Measurements from ENCODE around the gene KLKB1. TPM values are rescaled to one million over a fixed set of nuclear protein-coding genes. Genes with fewer than 3 reads are reported as not detected.

The KLKB1 gene
- total RNA-seq, 1 experiment from 2014 or later, result 0.10 TPM

- TF ChIP-seq REST (IDR thresholded peaks at IDR 0.05; ENCODE audit: low read depth), result no peak
Observed at GRCh38 chr4:186221624-186222023, 5.7 kb upstream of the KLKB1 start (continued).

GRCh38 chr4:186225848-186226247, 1.5 kb upstream of the KLKB1 start:
- Histone ChIP-seq H3K9me2 (ENCODE audit: insufficient read depth) (peaks cover 4% of the 10 kb centered on the region; the same call in 1 of the 2 replicates), H3K9me3 (ENCODE audit: control insufficient read depth in 1 of 2, insufficient read depth in 1 of 2, low read depth in 1 of 2, low read length in 2 of 2) (peaks cover 0 to 4% of the 10 kb centered on the region in 2 experiments; a peak in 1 of 4 replicates), H3K27ac (ENCODE audit: low read depth, low read length) (no peak overlapping the region), H4K20me1 (ENCODE audit: insufficient read depth) (no peaks in the 10 kb centered on the region), H3K79me2 (ENCODE audit: insufficient read depth, low read length) (no peaks in the 10 kb centered on the region), H3K4me3 (replicated peaks in 1 of 2; ENCODE audit: low read depth in 1 of 2, low read length in 2 of 2) (no peak overlapping the region), H3K4me1 (ENCODE audit: control insufficient read depth in 1 of 2, insufficient read depth in 2 of 2, low read length in 2 of 2) (no peaks in the 10 kb centered on the region), H3K4me2 (ENCODE audit: low read length) (no peak overlapping the region), H2AFZ (ENCODE audit: low read depth, low read length, poor library complexity, severe bottlenecking) (no peak overlapping the region), H3K9ac (ENCODE audit: low read length) (no peak overlapping the region), H3K36me3 (ENCODE audit: control insufficient read depth in 1 of 2, insufficient read depth in 2 of 2, low read length in 2 of 2) (no peaks in the 10 kb centered on the region), H3K27me3 (ENCODE audit: insufficient read depth, low read length) (no peaks in the 10 kb centered on the region)
- no TSS peak for BruUV-seq (replicated peaks)
- ChIA-PET POLR2A (no interaction called here), RAD21 (ENCODE audit: low non-redundant PET in 1 of 2, low total read pairs in 2 of 2, uncharacterized antibody in 2 of 2, unreplicated experiment in 2 of 2) (no interaction called here), CTCF (no interaction called here)
- DNase-seq (ENCODE audit: low read depth, low spot score), result no peak
- ATAC-seq, result no peak
- intact Hi-C loops (cut with micrococcal nuclease), result no loop called here
- TF ChIP-seq MAX (IDR thresholded peaks at IDR 0.05) (no peak), EZH2 (IDR thresholded peaks at IDR 0.05) (no peak), CTCF (IDR thresholded peaks at IDR 0.05 in 2 of 3, conservative IDR thresholded peaks at IDR 0.05 in 1 of 3; ENCODE audit: borderline replicate concordance in 1 of 3, insufficient read depth in 1 of 3, low read depth in 2 of 3, low read length in 2 of 3) (no peak), POLR2A (IDR thresholded peaks at IDR 0.05; ENCODE audit: borderline replicate concordance, extremely low read depth, insufficient read depth, insufficient read length) (no peak), JUND (IDR thresholded peaks at IDR 0.05) (no peak), ZBTB33 (IDR thresholded peaks at IDR 0.05; ENCODE audit: extremely low read depth, insufficient replicate concordance, low read length) (no peak), CEBPB (IDR thresholded peaks at IDR 0.05; ENCODE audit: low read depth) (no peak), TCF7L2 (IDR thresholded peaks at IDR 0.05; ENCODE audit: borderline replicate concordance, extremely low read depth, insufficient read depth, insufficient read length) (no peak)

Data from HCT116 (cell line).